Inflammatory macrophage treated with lipopolysaccharide for 4 hours (primary cell): Measurements from ENCODE around the gene ARAP1.
A peak's percentile ranks its signal among the peaks of the same experiment; 100 is the strongest.

Experiments
- DNase-seq: peaks from one replicate; pipeline ENCODE4 v3.0.0-alpha.2; 2020

ARAP1 gene

GRCh38 chr11:72652873-72653630, 99.2 kb downstream of the ARAP1 start:
- DNase-seq = no peak

DNA sequence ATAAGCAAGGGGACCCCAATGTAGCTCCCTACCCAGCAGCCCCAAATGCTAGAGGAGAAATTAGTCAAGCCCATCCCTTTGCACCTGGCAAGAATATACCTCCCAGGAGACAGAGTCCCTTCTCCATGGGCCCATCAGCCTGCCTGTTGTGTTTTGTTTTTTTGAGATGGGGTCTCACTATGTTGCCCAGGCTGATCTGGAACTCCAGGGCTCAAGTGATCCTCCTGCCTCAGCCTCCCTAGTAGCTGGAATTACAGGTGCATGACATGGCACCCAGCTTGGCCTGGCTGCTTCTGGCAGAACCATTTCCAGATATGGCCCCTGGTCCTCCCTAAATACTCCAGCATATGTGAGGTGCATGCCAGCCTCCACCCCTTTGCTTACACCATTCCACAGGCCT, 100.1 kb downstream of the ARAP1 start:
- DNase-seq = no peak

- no peak for DNase-seq
Measured at GRCh38 chr11:72649215-72649976, 102.8 kb downstream of the ARAP1 start.

- no peak for DNase-seq
Measured at GRCh38 chr11:72648384-72649136, 103.6 kb downstream of the ARAP1 start.

DNA sequence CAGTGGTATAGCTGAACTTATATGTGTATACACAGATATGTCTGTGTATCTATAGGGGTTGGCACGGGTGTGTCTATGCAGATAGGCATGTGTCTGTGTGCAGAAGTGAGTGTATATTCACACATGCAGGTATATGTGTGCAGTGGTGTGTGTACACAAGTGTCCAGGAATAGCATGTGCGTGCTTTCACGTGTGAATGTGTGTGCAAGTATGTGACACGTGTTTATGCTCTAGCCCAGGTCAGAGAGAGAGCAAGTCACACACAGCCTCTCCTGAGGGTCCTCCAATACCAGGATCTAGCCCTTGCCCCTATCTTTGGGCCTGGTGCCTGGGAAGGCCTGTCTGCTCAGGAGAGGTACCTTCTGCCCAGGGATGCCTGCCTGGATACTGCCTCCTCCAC, 104.3 kb downstream of the ARAP1 start:
- no peak for DNase-seq

DNA sequence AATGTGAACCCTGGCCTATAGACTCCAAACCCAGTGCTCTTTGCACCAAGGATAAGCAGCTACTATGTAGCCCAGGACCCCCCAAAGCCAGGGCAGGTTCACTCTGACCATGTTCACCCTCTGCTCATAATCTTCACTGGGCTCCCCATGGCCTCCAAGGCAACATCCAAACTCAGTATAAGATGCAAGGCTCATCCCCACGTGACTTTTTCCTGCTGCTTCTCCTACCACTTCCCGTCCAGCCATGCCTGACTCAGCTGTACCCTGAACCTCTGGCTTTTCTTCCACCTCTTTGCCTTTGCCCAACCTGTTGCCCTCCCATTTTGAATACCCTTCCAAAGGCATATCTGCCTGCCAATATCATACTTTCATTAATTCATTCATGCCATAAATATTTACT, 105.7 kb downstream of the ARAP1 start:
- no peak for DNase-seq

DNA sequence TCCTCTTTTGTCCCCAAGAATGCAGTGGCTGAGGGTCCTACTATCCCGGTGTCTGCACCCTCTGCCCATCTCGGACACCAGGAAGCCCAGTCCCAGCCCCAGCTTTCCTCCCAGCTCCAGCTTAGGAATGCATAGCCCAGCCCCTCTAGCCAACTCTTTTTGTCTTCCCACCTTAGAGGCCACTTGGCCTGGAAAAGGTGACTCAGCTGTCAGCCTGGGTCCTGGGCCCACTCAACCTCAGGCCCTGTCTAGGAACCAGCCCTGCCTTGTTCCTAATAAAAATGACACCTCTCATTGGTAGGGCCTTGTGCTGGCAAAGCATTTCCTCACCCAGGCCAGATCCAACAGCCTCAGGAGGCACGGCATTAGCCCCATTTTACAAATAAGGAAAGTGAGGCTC, 106.2 kb downstream of the ARAP1 start:
- no peak for DNase-seq

GRCh38 chr11:72643547-72643946, 108.7 kb downstream of the ARAP1 start:
- DNase-seq = peak; percentile 37

DNA sequence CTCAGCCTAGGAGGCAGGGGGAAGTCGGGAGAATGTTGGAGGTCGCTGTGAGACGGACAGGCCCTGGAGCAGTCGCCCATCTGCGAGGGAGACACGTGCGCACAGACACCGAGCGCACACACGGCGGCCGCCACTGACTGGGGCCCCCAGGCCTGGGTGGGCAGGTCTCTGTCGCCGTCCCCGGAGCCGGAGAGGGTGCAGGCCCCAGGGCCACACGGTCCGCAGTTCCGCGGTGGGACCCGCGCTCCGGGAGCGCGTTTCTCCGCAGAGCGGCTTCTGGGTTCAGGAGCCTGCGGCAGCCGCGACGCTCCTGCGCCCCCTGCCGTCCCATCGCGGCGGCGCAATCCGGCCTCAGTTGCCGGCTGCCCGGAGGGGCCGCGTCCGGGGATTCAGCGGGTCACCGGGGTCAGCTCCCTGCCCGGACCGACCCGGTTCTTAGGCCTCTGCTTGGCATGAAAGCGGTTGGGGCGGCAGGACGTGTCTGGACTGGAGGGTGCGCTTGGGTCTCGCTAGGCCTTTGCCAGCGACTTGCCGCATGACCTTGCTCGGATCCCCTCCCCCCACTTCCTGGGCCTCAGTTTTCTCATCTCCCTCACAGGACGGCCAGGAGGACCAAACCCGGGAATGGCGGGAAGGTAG, 109.2 kb downstream of the ARAP1 start:
- peak; percentile 50 for DNase-seq

GRCh38 chr11:72642043-72642883, 109.9 kb downstream of the ARAP1 start:
- peak; percentile 32 for DNase-seq

DNA sequence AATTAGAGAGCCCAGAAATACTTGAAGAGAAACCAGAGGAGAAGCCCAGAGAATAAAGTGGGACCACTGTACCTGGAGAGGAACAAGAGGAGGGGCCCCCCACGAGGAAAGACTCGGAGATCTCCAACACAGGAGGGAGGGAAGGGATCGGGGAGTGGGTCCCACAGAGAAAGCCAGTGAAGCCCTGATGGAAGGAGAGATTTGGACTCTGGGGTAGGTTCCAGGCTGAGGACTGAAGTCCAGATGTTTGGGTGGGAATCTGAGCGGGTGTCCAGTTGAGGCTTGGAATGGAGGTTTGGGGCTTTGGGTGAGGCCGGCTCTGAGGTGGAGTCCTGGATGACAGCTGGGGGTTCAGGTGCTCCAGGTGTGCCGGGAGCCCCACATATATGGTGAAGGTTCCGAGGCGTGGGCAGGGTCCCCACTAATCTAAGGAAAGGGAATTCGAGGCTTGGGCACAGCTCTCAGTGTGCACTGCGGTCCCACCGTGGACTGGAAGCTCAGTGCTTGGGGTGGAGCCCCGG, 110.6 kb downstream of the ARAP1 start:
- DNase-seq = no peak

GRCh38 chr11:72639502-72640375, 112.5 kb downstream of the ARAP1 start:
- DNase-seq = no peak

DNA sequence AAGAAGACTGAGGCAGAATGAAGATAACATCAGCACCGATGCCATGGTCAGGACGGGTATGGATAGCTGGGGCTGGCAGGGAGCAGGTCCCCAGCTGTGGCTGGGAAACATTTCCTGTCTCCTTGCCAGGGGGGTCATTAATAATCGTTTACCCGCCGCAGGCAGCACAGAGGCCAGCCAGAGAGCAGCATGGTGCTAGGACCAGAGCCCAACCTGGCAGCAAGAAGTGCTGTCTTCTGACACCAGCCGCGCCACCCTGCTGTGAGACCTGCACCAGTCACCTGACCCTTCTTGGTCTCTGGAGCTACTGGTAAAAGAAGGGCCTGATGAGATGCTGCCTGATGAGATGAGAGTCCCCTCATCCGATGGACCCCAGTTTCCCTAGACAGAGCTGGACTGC, 114.3 kb downstream of the ARAP1 start:
- no peak for DNase-seq

DNA sequence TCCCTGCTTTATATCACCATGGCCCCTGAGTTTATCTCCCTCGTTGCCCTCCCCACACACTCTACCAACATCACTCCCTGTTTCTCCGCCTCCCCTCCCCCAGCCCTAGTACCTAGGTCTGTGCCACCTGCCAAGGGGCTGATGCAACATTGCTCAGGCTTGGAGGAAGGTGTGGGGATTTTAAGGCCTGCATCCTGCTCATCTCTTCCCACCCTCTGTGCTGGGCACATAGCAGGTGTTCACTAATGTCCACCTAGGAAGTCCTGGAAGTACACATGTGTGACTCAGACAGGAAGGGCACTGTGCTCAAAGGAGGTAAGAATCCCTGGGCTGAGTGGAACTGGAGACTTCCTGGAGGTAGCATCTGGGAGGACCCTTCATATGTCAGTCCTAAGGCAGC, 115.0 kb downstream of the ARAP1 start:
- DNase-seq = no peak

GRCh38 chr11:72636376-72636775, 115.8 kb downstream of the ARAP1 start:
- no peak for DNase-seq

- DNase-seq = no peak
Measured at GRCh38 chr11:72635933-72636332, 116.3 kb downstream of the ARAP1 start.

- peak; percentile 35 for DNase-seq
Measured at GRCh38 chr11:72635309-72635915, 116.8 kb downstream of the ARAP1 start.
